Transverse colon (tissue), 4 donors: ENCODE measurements around the gene USP1. TPM values are rescaled to one million over a fixed set of nuclear protein-coding genes. Genes with fewer than 3 reads are reported as not detected.

ENCODE experiments used
- DNase-seq: peaks from one replicate; pipeline ENCODE4 v3.0.0-alpha.2; 2019
- H3K27ac ChIP-seq, 4 donors: fragments of 200-600 bp; sonication (generic); 2 replicates each; pipeline ENCODE4 v1.5.1; 2016 to 2018; ENCODE audit warnings: inconsistent platforms in 4 of 4
- H3K27me3 ChIP-seq: fragments of 200-600 bp; sonication (generic); 2 replicates; pipeline ENCODE4 v1.5.1; 2017; ENCODE audit warnings: inconsistent platforms
- H3K36me3 ChIP-seq, 4 donors: fragments of 200-600 bp; sonication (generic); 2 replicates each; pipeline ENCODE4 v1.5.1; 2017 to 2019; ENCODE audit warnings: inconsistent platforms in 4 of 4
- H3K4me1 ChIP-seq, 4 donors: fragments of 200-600 bp; sonication (generic); 2 replicates each; pipeline ENCODE4 v1.5.1; 2017 to 2020; ENCODE audit warnings: inconsistent platforms in 4 of 4
- H3K4me3 ChIP-seq, 4 donors: fragments of 200-600 bp; sonication (generic); 1 replicate in 1 of 4; 2 replicates in 3 of 4; pipeline versions ENCODE4 v1.5.1 to v1.6.1; 2017 to 2019; ENCODE audit warnings: inconsistent platforms in 4 of 4
- H3K9me3 ChIP-seq, 2 donors: fragments of 200-600 bp; sonication (generic); 2 replicates each; pipeline ENCODE4 v1.5.1; 2017 to 2019; ENCODE audit warnings: inconsistent platforms in 2 of 2
- EP300 ChIP-seq: sonication (generic); formaldehyde crosslinking; IDR thresholded peaks from one replicate; pipeline ENCODE4 v1.6.1; 2017; ENCODE audit warnings: antibody characterized with exemption, low read depth
- POLR2A ChIP-seq: fragments of 450-650 bp; IDR thresholded peaks from one replicate; pipeline ENCODE4 v1.6.1; 2016; ENCODE audit warnings: antibody characterized with exemption, mild to moderate bottlenecking, moderate library complexity
- POLR2AphosphoS5 ChIP-seq, 3 donors: sonication (generic); formaldehyde crosslinking; IDR thresholded peaks; one replicate each; pipeline ENCODE4 v1.6.1; 2016; ENCODE audit warnings: antibody characterized with exemption in 3 of 3
- WGBS, 2 donors: methylation state at CpG; one replicate each; pipeline ENCODE4 v1.1.5; 2018; ENCODE audit warnings: low coverage in 1 of 2; 5-methylcytosine and 5-hydroxymethylcytosine counted together
- in situ Hi-C, 4 donors: fragments of 200-750 bp; cut with MboI; loops; one replicate each; pipeline versions ENCODE4 v1.15.0 to v1.15.1; 2017; ENCODE audit warnings: low sequenced_read_pairs in 3 of 4, low pct_ligation_motif_present in 1 of 4, low pct_unique_long_range_greater_than_20kb in 1 of 4
- intact Hi-C: fragments of 100-400 bp; cut with DNase I; formaldehyde crosslinking; loops from one replicate; pipeline ENCODE4 v1.15.1; 2023; ENCODE audit warnings: low total_unique reads
- total RNA-seq, 4 donors: library from RNA; depleted of rRNA; stranded (reverse); fragments of >200 nt; gene quantifications; one replicate each; pipeline ENCODE4 v1.1.0, GENCODE V29; 2016
- TF ChIP-seq, protein P1 (sequence below), 5 experiments: fragments of 200-600 bp in 3 of 5; fragments of 450-650 bp in 2 of 5; sonication (generic) in 3 of 5; IDR thresholded peaks; 1 replicate in 2 of 5; 2 replicates in 3 of 5; pipeline ENCODE4 v1.5.1; 2016 to 2017; ENCODE audit warnings: antibody characterized with exemption in 5 of 5, inconsistent platforms in 3 of 5, mild to moderate bottlenecking in 2 of 5, moderate library complexity in 1 of 5

The USP1 gene
- total RNA-seq, 4 donors from 2014 or later, result 6.0 to 26.7 (median 25.0) TPM

DNA sequence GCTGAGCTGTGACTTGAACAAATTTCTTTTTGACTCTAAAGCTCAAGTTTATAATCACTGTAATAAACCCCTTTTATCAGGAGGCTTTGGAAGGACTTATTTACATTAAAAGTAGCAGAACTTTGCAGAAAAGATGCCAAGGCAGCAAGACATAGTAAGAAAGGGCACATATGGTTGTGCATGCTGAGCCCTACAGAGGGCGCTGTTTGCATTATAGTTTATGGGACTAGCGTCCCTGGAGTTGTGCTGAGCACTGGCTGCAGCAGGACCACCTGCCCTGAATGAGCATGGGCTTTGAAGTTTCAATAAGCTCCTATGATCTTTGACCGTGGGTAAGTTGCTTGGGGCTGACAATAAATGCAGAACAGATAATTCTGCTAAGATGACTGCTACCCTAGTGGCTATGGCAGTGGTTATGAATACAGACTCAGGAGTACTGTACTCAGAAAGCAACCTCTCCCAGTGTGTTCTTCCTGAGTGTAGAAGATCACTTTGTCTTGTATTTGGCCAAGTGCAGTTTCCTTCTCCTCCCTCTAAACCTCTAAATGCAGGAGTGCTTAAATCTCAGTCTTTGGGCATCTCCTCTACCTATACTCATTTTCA, 45.4 kb upstream of the USP1 start:
- no peaks in the 10 kb centered on the region for H3K27me3 ChIP-seq
- DNase-seq, result peak; percentile 18

DNA sequence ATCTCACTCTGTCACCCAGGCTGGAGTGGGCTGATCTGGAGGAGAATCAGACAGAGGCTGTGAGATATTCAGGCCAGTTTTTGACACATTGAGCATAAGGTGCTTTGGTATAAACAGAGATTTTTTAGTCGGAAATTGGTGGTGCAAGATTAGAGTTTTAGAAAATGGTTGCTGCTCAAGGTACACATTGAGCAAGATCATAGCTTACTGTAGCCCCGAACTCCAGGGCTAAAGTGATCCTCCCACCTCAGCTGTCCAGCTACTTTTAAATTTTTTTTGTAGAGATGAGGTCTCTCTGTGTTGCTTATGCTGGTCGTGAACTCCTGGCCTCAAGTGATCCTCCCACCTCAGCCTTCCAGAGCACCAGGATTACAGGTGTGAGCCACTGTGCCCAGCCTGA, 43.9 kb upstream of the USP1 start:
- H3K4me3 ChIP-seq, result no peak overlapping the region
- in situ Hi-C loops, result no loop called here
- intact Hi-C loops, result no loop called here
- no peaks in the 10 kb centered on the region for H3K9me3 ChIP-seq
- H3K36me3 ChIP-seq, result no peaks in the 10 kb centered on the region
- H3K27me3 ChIP-seq, result no peaks in the 10 kb centered on the region
- H3K4me1 ChIP-seq, result no peaks in the 10 kb centered on the region
- WGBS, 2 donors, result 88 to 93% methylated on average over 1 to 3 of the region's 3 CpGs
- DNase-seq, result no peak
- no peak overlapping the region for H3K27ac ChIP-seq
- TF ChIP-seq EP300 (no peak), POLR2A (no peak), POLR2AphosphoS5 (IDR thresholded peaks at IDR 0.05) (no peak)
- TF ChIP-seq, protein P1, sequence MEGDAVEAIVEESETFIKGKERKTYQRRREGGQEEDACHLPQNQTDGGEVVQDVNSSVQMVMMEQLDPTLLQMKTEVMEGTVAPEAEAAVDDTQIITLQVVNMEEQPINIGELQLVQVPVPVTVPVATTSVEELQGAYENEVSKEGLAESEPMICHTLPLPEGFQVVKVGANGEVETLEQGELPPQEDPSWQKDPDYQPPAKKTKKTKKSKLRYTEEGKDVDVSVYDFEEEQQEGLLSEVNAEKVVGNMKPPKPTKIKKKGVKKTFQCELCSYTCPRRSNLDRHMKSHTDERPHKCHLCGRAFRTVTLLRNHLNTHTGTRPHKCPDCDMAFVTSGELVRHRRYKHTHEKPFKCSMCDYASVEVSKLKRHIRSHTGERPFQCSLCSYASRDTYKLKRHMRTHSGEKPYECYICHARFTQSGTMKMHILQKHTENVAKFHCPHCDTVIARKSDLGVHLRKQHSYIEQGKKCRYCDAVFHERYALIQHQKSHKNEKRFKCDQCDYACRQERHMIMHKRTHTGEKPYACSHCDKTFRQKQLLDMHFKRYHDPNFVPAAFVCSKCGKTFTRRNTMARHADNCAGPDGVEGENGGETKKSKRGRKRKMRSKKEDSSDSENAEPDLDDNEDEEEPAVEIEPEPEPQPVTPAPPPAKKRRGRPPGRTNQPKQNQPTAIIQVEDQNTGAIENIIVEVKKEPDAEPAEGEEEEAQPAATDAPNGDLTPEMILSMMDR (IDR thresholded peaks at IDR 0.05), result no peak

More for the DNA sequence above, 45.4 kb upstream of the USP1 start:
- Histone ChIP-seq H3K36me3 (no peaks in the 10 kb centered on the region), H3K4me3 (no peak overlapping the region), H3K27ac (no peak overlapping the region), H3K4me1 (no peaks in the 10 kb centered on the region), H3K9me3 (no peaks in the 10 kb centered on the region)
- in situ Hi-C loops, result no loop called here
- 0 to 21% methylated on average over 1 to 3 of the region's 3 CpGs for WGBS, 2 donors
- TF ChIP-seq POLR2A, result no peak
- TF ChIP-seq, protein P1 (IDR thresholded peaks at IDR 0.05), result peak in 3 of 5 experiments; percentile 23 to 33 (median 27)
- intact Hi-C loops, result no loop called here

GRCh38 chr1:62394646-62395045, 42.2 kb upstream of the USP1 start:
- TF ChIP-seq, protein P1 (IDR thresholded peaks at IDR 0.05), result no peak
- TF ChIP-seq POLR2AphosphoS5 (IDR thresholded peaks at IDR 0.05) (no peak), EP300 (no peak), POLR2A (no peak)
- H3K27ac ChIP-seq, result no peak overlapping the region
- intact Hi-C loops (no loop called here), in situ Hi-C loops (no loop called here)
- WGBS, 2 donors, result 78 to 92% methylated on average over 3 to 8 of the region's 8 CpGs
- no peaks in the 10 kb centered on the region for H3K9me3 ChIP-seq
- H3K4me3 ChIP-seq, result no peak overlapping the region
- H3K4me1 ChIP-seq, result no peaks in the 10 kb centered on the region
- no peak for DNase-seq
- no peaks in the 10 kb centered on the region for H3K27me3 ChIP-seq
- no peaks in the 10 kb centered on the region for H3K36me3 ChIP-seq

DNA sequence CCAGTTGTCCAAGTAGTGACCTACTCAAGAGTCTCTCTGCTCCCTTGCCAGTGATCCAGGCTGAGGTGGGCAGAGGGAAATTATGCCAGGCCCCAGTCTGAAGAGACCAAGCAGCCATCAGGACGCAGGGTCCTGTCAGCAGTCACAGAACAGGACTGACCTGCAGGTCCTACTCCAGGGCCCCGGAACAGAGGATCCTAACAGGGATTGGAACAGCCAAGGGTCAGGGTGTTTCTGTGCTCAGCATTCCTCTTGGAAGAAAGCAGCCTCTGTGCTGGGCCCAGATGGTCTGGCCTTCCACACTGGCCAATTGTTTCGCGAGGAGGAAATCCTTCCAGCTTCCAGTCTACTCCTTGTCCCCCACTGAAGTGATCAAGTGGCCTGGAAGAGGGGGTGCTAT, 41.6 kb upstream of the USP1 start:
- intact Hi-C loops, result no loop called here
- no peaks in the 10 kb centered on the region for H3K27me3 ChIP-seq

More for the DNA sequence above, 41.6 kb upstream of the USP1 start:
- Histone ChIP-seq H3K27ac (no peak overlapping the region), H3K4me3 (no peak overlapping the region), H3K4me1 (no peaks in the 10 kb centered on the region), H3K9me3 (no peaks in the 10 kb centered on the region), H3K36me3 (no peaks in the 10 kb centered on the region)
- TF ChIP-seq POLR2A (no peak), EP300 (no peak), POLR2AphosphoS5 (IDR thresholded peaks at IDR 0.05) (no peak)
- TF ChIP-seq, protein P1 (IDR thresholded peaks at IDR 0.05), result no peak
- no peak for DNase-seq
- in situ Hi-C loops, result no loop called here
- 93% methylated on average over 4 of the region's 4 CpGs; no CpG with 5 or more reads in 1 of the 2 donors for WGBS, 2 donors
